Caco-2 (cell line): ENCODE results near the gene KIFBP. TPM values are rescaled to one million over a fixed set of nuclear protein-coding genes. Genes with fewer than 3 reads are reported as not detected.

Experiments used
- BruUV-seq: library from RNA; stranded (reverse); fragments of 400-500 nt; replicated peaks from 2 replicates; lab custom pipeline; 2021; lab: Mats Ljungman, UMichigan
- CTCF ChIA-PET: fragments of 300-600 bp; sonication (Branson Sonifier 250); formaldehyde crosslinking; loops from one replicate; lab custom pipeline; 2022; ENCODE audit warnings: antibody characterized with exemption; lab: Charles Lee
- POLR2A ChIA-PET: fragments of 300-600 bp; sonication (Branson Sonifier 250); formaldehyde crosslinking; loops from one replicate; lab custom pipeline; 2022; ENCODE audit warnings: antibody characterized with exemption; lab: Charles Lee
- DNase-seq, 2 experiments: peaks; one replicate each; pipeline versions ENCODE4 v3.0.0 to v3.0.0-alpha.2; 2020 to 2022
- H3K27me3 ChIP-seq: replicated peaks from 2 replicates; pipeline ENCODE4 v1.6.0; 2011; ENCODE audit warnings: low read length; ENCODE audit not compliant: control insufficient read depth, insufficient read depth
- H3K36me3 ChIP-seq: 2 replicates; pipeline ENCODE4 v1.5.1; 2011; ENCODE audit warnings: low read length; ENCODE audit not compliant: control insufficient read depth, insufficient read depth
- H3K4me1 ChIP-seq: fragments of 250-450 bp; sonication (Bioruptor Pico); 2 replicates; pipeline ENCODE4 v1.5.1; 2020; ENCODE audit warnings: mild to moderate bottlenecking
- H3K4me3 ChIP-seq: 2 replicates; pipeline ENCODE4 v1.5.1; 2011; ENCODE audit warnings: low read depth, mild to moderate bottlenecking, control low read depth, low read length
- H3K9me3 ChIP-seq: fragments of 250-450 bp; sonication (Bioruptor Pico); 2 replicates; pipeline ENCODE4 v1.5.1; 2020; ENCODE audit warnings: mild to moderate bottlenecking, moderate library complexity
- H3K27ac Mint-ChIP-seq: one replicate; pipeline ENCODE4 v1.8.0; 2022; ENCODE audit warnings: mixed read lengths; ENCODE audit not compliant: unreplicated experiment
- H3K27me3 Mint-ChIP-seq: one replicate; pipeline ENCODE4 v1.8.0; 2022; ENCODE audit warnings: mixed read lengths; ENCODE audit not compliant: insufficient read depth, unreplicated experiment
- H3K36me3 Mint-ChIP-seq: one replicate; pipeline ENCODE4 v1.8.0; 2022; ENCODE audit warnings: mild to moderate bottlenecking, mixed read lengths; ENCODE audit not compliant: insufficient read depth, unreplicated experiment
- H3K4me1 Mint-ChIP-seq: one replicate; pipeline ENCODE4 v1.8.0; 2022; ENCODE audit warnings: low read depth, mixed read lengths; ENCODE audit not compliant: unreplicated experiment
- H3K4me3 Mint-ChIP-seq: one replicate; pipeline ENCODE4 v1.8.0; 2022; ENCODE audit warnings: mild to moderate bottlenecking, moderate library complexity, mixed read lengths; ENCODE audit not compliant: unreplicated experiment
- H3K9me3 Mint-ChIP-seq: one replicate; pipeline ENCODE4 v1.8.0; 2022; ENCODE audit warnings: mixed read lengths; ENCODE audit not compliant: unreplicated experiment
- CTCF ChIP-seq, 2 experiments: fragments of 200-600 bp in 1 of 2; IDR thresholded peaks; 1 replicate in 1 of 2; 2 replicates in 1 of 2; pipeline versions ENCODE4 v1.5.1 to v1.8.0; 2011 to 2022; ENCODE audit warnings: antibody characterized with exemption in 1 of 2, control low read depth in 1 of 2, inconsistent platforms in 1 of 2, low read depth in 1 of 2, low read length in 1 of 2, mild to moderate bottlenecking in 1 of 2, moderate library complexity in 1 of 2; ENCODE audit not compliant: insufficient read depth in 1 of 2, severe bottlenecking in 1 of 2, unreplicated experiment in 1 of 2
- intact Hi-C: fragments of 100-400 bp; cut with micrococcal nuclease; formaldehyde crosslinking; loops from one replicate; pipeline ENCODE4 v1.10.0; 2022; ENCODE audit not compliant: unreplicated experiment
- total RNA-seq: library from RNA; stranded (reverse); gene quantifications from 2 replicates; pipeline ENCODE4 v1.2.3, GENCODE V29; 2022

Gene KIFBP
- total RNA-seq, 1 experiment from 2014 or later, result 58.9 TPM

DNA sequence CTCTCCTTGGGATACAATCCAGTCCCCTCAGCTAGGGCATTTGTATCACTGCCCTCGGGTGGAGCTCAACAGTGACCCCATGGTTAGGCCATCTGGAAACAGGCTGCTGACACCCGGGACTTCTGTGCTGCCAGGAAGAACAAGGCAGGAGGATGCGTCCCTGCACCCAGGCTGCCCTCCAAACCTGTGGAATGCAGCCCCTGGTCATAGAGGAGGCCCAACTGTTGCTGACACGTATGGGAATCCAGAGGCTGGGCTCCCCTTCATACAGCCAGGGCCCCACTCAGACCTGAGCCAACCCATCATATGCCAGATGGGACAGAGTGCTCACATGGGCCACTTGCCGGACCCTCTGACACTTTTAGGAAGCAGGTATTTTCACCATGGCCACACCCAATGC is 53.8 kb downstream of the KIFBP start:
- no peaks in the 10 kb centered on the region for H3K27me3 ChIP-seq
- Mint-ChIP-seq H3K36me3 (no peaks in the 10 kb centered on the region), H3K27me3 (peaks cover under 1% of the 10 kb centered on the region), H3K27ac (no peak overlapping the region), H3K4me3 (no peak overlapping the region), H3K9me3 (no peaks in the 10 kb centered on the region), H3K4me1 (no peaks in the 10 kb centered on the region)
- H3K4me1 ChIP-seq, result no peaks in the 10 kb centered on the region
- no peak for TF ChIP-seq CTCF (IDR thresholded peaks at IDR 0.05; ENCODE audit: insufficient read depth in 1 of 2, low read depth in 1 of 2, low read length in 1 of 2, severe bottlenecking in 1 of 2, unreplicated experiment in 1 of 2)
- no peaks in the 10 kb centered on the region for H3K36me3 ChIP-seq
- ChIA-PET POLR2A (interaction anchor here (0.7 kb wide), 1 partner anchor 1674 kb away, joined by 5 read pairs; no protein-coding TSS in a partner anchor), CTCF (no interaction called here)
- DNase-seq, result no peak
- intact Hi-C loops, result no loop called here
- no TSS peak for BruUV-seq
- H3K4me3 ChIP-seq, result no peak overlapping the region
- H3K9me3 ChIP-seq, result no peaks in the 10 kb centered on the region; the same call in 1 of the 2 replicates

- no peaks in the 10 kb centered on the region for H3K36me3 ChIP-seq
- Mint-ChIP-seq H3K4me1 (no peaks in the 10 kb centered on the region), H3K4me3 (no peak overlapping the region), H3K36me3 (no peaks in the 10 kb centered on the region), H3K27me3 (no peaks in the 10 kb centered on the region), H3K9me3 (no peaks in the 10 kb centered on the region), H3K27ac (no peak overlapping the region)
- intact Hi-C loops, result no loop called here
- TF ChIP-seq CTCF (IDR thresholded peaks at IDR 0.05; ENCODE audit: insufficient read depth in 1 of 2, low read depth in 1 of 2, low read length in 1 of 2, severe bottlenecking in 1 of 2, unreplicated experiment in 1 of 2), result no peak
- ChIA-PET POLR2A (no interaction called here), CTCF (no interaction called here)
- H3K27me3 ChIP-seq, result no peaks in the 10 kb centered on the region
- DNase-seq, result no peak
- BruUV-seq, result no TSS peak
- no peaks in the 10 kb centered on the region for H3K4me1 ChIP-seq
- no peaks in the 10 kb centered on the region; the same call in 1 of the 2 replicates for H3K9me3 ChIP-seq
- no peak overlapping the region for H3K4me3 ChIP-seq
Observed at GRCh38 chr10:69042838-69043237, 54.2 kb downstream of the KIFBP start.

DNA sequence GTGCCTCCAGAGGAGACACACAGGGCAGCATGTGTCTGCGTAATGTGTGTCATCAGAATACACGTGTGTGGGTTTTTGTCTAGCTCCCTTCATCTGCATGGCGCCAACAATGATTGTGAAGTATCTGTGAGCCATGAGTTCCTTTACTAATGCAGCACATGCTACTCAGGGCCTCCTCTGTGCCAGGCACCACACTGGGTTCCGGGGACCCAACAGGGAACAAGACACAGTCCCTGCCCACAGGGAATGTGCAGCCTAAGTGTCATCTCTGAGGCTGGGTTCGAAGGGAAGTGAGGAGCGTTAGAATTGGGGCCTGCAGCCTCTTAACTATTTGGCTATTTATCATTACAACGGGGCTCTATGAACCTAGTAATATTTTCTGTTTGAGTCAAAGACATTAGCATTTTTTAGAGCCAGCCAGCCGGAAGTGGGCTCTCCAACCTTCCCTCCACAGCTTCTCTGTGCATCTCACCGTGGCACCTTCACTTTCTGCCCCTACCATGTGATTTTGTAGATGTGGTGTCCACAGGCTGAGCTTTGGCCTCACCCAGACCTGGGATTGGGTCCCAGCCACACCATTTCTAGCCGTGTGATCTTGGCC is 55.4 kb downstream of the KIFBP start:
- Histone ChIP-seq H3K27me3 (no peaks in the 10 kb centered on the region), H3K4me1 (no peaks in the 10 kb centered on the region), H3K36me3 (no peaks in the 10 kb centered on the region), H3K9me3 (no peaks in the 10 kb centered on the region; the same call in 1 of the 2 replicates), H3K4me3 (no peak overlapping the region)
- no peak overlapping the region for H3K27ac Mint-ChIP-seq
- POLR2A ChIA-PET, result interaction anchor here (0.5 kb wide), 1 partner anchor 34 kb away, joined by 13 read pairs; no protein-coding TSS in a partner anchor
- H3K9me3 Mint-ChIP-seq, result no peaks in the 10 kb centered on the region
- H3K4me1 Mint-ChIP-seq, result no peaks in the 10 kb centered on the region
- no peak for DNase-seq
- no peaks in the 10 kb centered on the region for H3K27me3 Mint-ChIP-seq
- CTCF ChIA-PET, result no interaction called here
- H3K4me3 Mint-ChIP-seq, result no peak overlapping the region
- H3K36me3 Mint-ChIP-seq, result no peaks in the 10 kb centered on the region
- intact Hi-C loops, result no loop called here
- BruUV-seq, result no TSS peak
- no peak for TF ChIP-seq CTCF (IDR thresholded peaks at IDR 0.05; ENCODE audit: insufficient read depth in 1 of 2, low read depth in 1 of 2, low read length in 1 of 2, severe bottlenecking in 1 of 2, unreplicated experiment in 1 of 2)
